GM12891 (cell line): Measurements from ENCODE around the gene ADAMTS15.

Experiments
- DNase-seq: peaks from one replicate; pipeline ENCODE4 v3.0.0; 2011; ENCODE audit warnings: low spot score; ENCODE audit not compliant: insufficient read length
- FAIRE-seq: peaks from 2 replicates; lab custom pipeline; 2011; peaks lifted over from hg19 to GRCh38; lab: Jason Lieb, UNC
- PAX5 ChIP-seq: IDR thresholded peaks from 2 replicates; pipeline ENCODE4 v1.6.1; 2011; ENCODE audit warnings: low read length, moderate library complexity, mild to moderate bottlenecking; ENCODE audit not compliant: insufficient read depth, severe bottlenecking
- POLR2A ChIP-seq: IDR thresholded peaks from 2 replicates; pipeline ENCODE4 v1.6.1; 2011; ENCODE audit warnings: low read depth, low read length, control low read depth
- POLR2AphosphoS5 ChIP-seq: IDR thresholded peaks from 2 replicates; pipeline ENCODE4 v1.6.1; 2011; ENCODE audit warnings: low read depth, low read length, control low read depth
- POU2F2 ChIP-seq: IDR thresholded peaks from 2 replicates; pipeline ENCODE4 v1.6.1; 2011; ENCODE audit warnings: low read depth, mild to moderate bottlenecking, control low read depth, low read length, moderate library complexity
- SPI1 ChIP-seq: IDR thresholded peaks from 2 replicates; pipeline ENCODE4 v1.6.1; 2011; ENCODE audit warnings: low read depth, low read length, control low read depth
- TAF1 ChIP-seq: IDR thresholded peaks from 2 replicates; pipeline ENCODE4 v1.6.1; 2011; ENCODE audit warnings: low read depth, low read length, control low read depth

The ADAMTS15 gene

GRCh38 chr11:130483124-130483523 is 34.7 kb downstream of the ADAMTS15 start:
- TF ChIP-seq POLR2AphosphoS5 = no peak
- no peak for TF ChIP-seq SPI1
- no peak for TF ChIP-seq POLR2A
- no peak for TF ChIP-seq PAX5
- no peak for TF ChIP-seq TAF1
- TF ChIP-seq POU2F2 = no peak
- DNase-seq (no peak), FAIRE-seq (no peak)

DNA sequence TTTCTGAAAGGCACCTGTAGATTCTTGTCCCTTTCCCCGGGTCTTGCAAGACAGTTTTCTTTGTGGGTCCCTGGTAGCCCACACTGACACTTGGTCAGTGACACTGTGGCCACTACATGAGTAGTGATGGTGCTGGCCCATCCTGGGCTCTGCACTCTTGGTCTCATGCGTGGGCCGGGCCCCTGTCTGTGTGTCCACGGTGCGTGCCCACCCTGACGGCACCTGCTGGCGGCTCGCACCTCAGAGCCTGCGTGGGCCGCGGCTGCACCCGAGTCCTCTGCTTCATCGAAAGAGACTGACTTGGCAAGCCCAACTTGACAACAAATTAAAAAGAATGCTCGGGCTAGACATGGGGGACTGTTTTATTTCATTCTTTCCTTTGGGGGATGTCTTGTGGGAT is 37.5 kb downstream of the ADAMTS15 start:
- DNase-seq (no peak), FAIRE-seq (no peak)
- TF ChIP-seq PAX5 (no peak), POU2F2 (no peak), SPI1 (no peak), TAF1 (no peak), POLR2AphosphoS5 (no peak), POLR2A (no peak)

- DNase-seq (no peak), FAIRE-seq (no peak)
- TF ChIP-seq POU2F2 (no peak), PAX5 (no peak), SPI1 (no peak), POLR2A (no peak), TAF1 (no peak), POLR2AphosphoS5 (no peak)
Measured at GRCh38 chr11:130486391-130486836, 38.0 kb downstream of the ADAMTS15 start.

DNA sequence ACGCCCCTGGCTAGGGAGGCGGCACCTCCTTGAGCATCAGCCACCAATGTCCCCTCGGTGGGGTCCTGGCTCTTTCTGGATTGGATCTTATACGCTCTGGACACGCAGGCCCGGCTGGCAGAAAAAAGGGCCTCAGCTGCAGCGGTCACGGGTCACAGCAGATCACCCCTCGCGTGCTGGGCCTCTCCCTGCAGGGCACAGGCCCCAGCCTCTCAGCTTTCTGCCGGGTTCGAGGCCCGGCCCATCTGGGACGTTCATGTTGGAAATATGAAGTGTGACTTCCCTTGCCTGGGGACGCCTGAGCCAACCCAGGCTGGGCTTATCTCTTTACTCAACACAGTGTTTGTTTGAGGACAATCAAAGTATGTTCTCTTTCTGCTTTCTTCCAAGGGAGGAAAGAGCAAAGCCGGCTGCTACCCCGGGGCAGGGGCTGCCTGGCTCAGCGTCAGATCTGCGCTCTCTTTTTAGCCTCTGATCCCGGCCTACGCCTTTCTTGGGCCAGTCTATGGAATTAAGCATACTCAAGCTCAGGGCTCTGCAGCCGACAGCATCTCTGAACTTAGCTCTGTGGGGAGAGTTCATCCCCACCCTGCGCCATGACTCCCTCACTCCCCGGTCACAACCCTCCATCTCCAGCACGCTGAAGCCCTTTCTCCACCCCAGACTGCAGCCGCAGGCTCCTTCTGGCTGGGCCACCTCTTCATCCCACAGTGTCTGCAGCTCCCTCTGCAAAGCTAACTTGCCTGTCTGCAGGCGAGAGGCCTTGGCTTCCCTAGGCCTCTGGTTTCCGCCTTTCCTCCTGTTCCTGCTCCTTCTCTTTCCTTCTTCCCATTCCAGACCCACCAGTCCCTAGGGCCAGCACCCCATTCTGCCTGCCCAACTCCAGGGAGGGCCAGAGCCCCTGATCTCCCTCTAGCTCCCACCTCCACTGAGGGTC is 38.8 kb downstream of the ADAMTS15 start:
- no peak for FAIRE-seq
- TF ChIP-seq SPI1 (no peak), POU2F2 (no peak), POLR2A (no peak)
- DNase-seq = no peak

GRCh38 chr11:130487924-130488815 is 39.7 kb downstream of the ADAMTS15 start:
- TF ChIP-seq TAF1 (no peak), POU2F2 (no peak), SPI1 (no peak), POLR2A (no peak), POLR2AphosphoS5 (no peak), PAX5 (no peak)
- no peak for FAIRE-seq
- DNase-seq = no peak

GRCh38 chr11:130488848-130489584 is 40.6 kb downstream of the ADAMTS15 start:
- no peak for DNase-seq
- FAIRE-seq = no peak
- TF ChIP-seq PAX5 = no peak
- no peak for TF ChIP-seq SPI1
- no peak for TF ChIP-seq POLR2A
- no peak for TF ChIP-seq TAF1
- no peak for TF ChIP-seq POLR2AphosphoS5
- TF ChIP-seq POU2F2 = no peak

GRCh38 chr11:130489716-130490115 is 41.3 kb downstream of the ADAMTS15 start:
- DNase-seq = no peak
- FAIRE-seq = no peak
- TF ChIP-seq SPI1 = no peak
- no peak for TF ChIP-seq TAF1
- TF ChIP-seq POU2F2 = no peak
- TF ChIP-seq PAX5 = no peak

DNA sequence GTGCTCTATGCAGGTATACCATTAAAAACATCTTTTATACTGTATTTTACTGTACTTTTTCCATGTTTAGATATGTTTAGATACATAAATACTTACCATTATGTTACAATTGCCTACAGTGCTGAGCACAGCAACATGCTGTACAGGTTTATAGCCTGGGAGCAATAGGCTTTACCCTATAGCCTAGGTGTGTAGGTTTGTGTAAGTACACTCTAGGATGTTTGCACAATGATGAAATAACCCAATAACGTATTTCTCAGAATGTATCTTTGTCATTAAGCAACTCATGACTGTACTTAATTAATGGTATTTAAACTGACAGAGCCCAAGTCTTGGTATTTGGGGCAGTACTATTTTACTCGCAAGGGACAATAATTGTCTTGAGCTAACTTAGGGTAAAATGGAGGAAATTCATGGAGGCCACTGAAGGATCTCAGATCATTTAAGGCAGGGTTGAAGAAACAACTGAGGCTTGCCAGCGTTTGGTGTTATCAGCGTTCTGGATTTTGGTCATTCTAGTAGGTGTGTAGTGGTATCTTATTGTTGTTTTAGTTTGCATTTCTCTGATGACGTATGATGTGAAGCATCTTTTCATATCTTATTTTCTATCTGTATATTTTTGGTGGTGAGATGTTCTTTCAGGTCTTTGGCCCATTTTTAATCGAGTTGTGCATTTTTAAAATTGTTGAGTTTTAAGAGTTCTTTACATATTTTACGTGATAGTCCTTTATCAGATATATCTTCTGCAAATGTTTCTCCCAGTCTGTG is 42.4 kb downstream of the ADAMTS15 start:
- TF ChIP-seq POU2F2 (no peak), TAF1 (no peak), POLR2A (no peak), PAX5 (no peak), SPI1 (no peak)
- no peak for DNase-seq
- no peak for FAIRE-seq
